Stimulated activated CD4-positive, alpha-beta T cell treated with anti-CD3 and anti-CD28 coated beads, Interleukin-12 subunit alpha, Interleukin-12 subunit beta, amount 100 ng/mL, for 48 hours (primary cell): Measurements from ENCODE around the gene CAMK1.
"Not testable (repeated sequence)": the region's sequence is repeated elsewhere in the genome, so short reads cannot be mapped to it uniquely, and the experiment has no call there.

Experiments
- DNase-seq, 3 donors: peaks; one replicate each; pipeline ENCODE4 v3.0.0-alpha.2; 2020; ENCODE audit warnings: low read depth in 2 of 3, low spot score in 1 of 3

Gene CAMK1

DNA sequence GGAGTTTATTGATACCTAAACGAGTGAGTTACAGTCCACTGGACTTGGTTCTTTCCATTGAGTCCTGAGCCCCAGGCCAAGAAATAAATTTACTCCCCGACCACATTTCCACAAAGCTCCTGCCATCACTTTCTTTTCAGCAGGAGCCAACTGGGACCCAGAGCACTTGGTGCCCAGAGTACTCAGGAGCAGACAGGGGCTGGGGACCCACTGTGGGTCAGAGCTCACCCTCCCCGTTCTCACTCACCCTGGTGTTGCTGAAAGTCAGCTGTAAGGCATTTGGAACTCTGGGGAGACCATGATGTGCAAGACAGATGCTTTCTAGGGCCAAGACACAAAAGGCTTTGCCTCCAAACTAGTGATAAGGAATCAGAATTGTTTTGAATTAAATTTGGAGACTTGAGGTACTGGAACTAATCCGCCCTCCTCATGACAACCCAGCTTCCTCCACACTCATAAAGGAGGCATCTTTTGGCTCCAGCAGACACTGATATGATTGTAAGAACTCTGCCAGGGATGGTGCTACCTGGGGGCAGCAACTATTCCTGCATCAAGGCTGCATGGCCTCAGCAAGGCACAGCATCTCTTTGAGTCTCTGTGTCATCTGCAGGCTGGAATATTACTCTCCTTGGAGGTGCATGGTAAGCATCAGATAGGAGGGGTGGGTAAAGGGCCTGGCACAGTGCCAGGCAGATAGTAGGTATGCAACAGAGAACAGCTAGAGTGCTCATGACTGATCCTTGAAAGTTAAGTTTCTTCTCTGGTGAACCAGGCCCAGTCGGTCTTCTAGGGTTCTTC, 7.3 kb upstream of the CAMK1 start:
- no peak for DNase-seq

DNA sequence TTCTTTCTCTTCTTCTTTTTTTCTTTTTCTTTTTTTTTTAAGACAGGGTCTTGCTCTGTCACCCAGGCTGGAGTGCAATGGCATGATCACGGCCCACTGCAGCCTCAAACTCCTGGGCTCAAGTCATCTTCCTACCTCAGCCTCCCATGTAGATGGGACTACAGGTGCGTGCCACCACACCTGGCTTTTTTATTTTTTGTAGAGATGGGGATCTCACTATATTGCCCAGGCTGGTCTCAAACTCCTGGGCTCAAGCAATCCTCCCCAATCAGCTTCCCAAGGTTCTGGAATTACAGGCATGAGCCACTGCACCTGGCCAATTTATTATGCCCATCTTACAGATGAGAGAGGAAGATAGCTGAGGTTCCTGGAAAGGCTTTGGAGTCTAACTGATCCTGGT, 1.3 kb upstream of the CAMK1 start:
- not testable (repeated sequence) for DNase-seq

GRCh38 chr3:9770276-9770812, 597 bp upstream of the CAMK1 start:
- DNase-seq: no peak

GRCh38 chr3:9769012-9769411, 735 bp downstream of the CAMK1 start:
- DNase-seq: no peak

GRCh38 chr3:9768141-9768775, 1.5 kb downstream of the CAMK1 start:
- DNase-seq: no peak

DNA sequence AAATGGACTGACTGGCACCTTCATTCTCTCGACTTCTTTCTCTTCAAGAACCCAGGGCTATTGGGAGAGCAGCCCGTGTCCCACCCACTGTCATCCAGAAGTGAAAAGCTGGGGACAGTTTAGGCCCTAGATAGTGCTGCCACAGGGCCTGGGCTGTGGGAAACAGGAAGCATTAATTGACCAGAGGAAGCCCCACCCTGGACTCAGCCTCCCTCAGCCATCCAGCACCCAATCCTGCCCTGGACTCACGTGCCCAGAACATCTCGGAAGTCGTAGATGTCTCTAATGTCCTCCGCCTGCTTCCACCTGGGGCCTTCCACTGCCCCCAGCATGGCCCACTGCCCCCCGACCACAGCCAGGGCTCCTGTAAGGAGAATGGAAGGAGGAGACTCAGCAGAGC, 2.3 kb downstream of the CAMK1 start:
- no peak for DNase-seq

DNA sequence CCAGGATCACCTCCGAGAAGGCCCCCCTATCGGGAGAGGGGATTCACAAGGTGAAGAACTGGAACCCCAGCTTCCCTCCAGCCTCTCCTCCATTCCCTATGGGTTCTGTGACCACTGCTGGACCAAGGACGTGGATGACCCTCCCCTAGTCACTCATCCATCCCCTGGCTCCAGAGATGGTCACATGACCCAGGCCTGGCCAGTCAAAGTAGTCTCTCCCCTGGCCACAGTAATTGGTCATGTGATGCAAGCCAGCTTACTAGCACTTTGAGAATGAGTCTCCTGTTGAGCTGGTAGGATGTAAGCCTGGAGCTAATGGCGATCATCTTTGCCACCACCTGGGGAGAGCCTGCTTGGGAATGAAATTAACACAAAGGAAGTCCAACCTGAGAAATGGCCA, 3.9 kb downstream of the CAMK1 start:
- DNase-seq: no peak

GRCh38 chr3:9762871-9763270, 6.9 kb downstream of the CAMK1 start:
- DNase-seq: no peak

GRCh38 chr3:9761919-9762318, 7.8 kb downstream of the CAMK1 start:
- no peak for DNase-seq

GRCh38 chr3:9760779-9761505, 8.8 kb downstream of the CAMK1 start:
- DNase-seq: no peak

GRCh38 chr3:9757427-9757826, 12.3 kb downstream of the CAMK1 start:
- DNase-seq: no peak

GRCh38 chr3:9754678-9755077, 15.1 kb downstream of the CAMK1 start:
- DNase-seq: no peak

- DNase-seq: no peak
These were observed 19.0 kb downstream of the CAMK1 start for GRCh38 chr3:9750556-9751411.

DNA sequence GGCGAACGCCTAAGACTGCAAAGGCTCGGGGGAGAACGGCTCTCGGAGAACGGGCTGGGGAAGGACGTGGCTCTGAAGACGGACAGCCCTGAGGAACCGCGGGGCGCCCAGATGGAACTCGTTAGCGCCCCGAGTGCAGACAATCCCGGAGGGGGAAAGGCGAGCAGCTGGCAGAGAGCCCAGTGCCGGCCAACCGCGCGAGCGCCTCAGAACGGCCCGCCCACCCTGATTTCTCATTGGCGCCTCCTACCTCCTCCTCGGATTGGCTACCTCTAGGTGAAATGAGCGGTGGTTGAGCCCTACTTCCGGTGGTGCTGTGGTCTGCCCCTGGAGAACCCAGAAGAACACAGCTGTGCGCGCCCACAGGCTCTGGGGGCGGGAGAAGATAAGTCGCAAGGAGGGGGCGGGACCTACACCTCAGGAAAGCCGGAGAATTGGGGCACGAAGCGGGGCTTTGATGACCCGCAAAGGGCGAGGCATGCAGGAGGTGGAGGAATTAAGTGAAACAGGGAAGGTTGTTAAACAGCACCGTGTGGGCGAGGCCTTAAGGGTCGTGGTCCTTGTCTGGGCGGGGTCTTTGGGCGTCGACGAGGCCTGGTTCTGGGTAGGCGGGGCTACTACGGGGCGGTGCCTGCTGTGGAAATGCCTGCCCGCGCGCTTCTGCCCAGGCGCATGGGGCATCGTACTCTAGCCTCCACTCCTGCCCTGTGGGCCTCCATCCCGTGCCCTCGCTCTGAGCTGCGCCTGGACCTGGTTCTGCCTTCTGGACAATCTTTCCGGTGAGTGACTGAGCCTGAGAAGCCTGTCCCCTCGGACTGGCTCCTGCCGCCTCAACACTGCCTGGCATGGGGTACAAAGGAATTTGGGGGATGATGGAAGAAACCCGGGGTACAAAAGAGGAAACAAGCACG, 19.8 kb downstream of the CAMK1 start, which contains the start of gene OGG1:
OGG1 (plus strand) TSS at position 308 of the 911 bp plus-strand sequence; CDS start at position 643, 335 bp downstream.
- peak; percentile 92 to 96 (median 94) for DNase-seq

DNA sequence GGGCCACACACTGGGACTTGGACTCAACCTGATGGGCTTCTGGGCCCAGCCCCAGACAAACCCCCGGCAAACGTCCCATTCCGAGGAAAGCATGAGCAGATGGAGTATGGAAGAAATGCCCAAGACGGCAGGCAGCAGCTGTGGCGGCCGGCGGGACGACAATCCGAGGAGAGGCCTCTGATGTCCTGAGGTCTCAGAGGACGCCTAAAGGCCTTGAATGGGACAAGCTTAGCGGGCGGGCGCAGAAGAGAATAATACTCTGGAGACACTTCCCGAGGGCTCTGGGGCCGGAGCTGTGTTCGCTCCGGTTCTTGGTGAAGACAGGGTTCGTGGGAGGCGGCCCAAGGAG, 20.5 kb downstream of the CAMK1 start:
- DNase-seq: no peak

DNA sequence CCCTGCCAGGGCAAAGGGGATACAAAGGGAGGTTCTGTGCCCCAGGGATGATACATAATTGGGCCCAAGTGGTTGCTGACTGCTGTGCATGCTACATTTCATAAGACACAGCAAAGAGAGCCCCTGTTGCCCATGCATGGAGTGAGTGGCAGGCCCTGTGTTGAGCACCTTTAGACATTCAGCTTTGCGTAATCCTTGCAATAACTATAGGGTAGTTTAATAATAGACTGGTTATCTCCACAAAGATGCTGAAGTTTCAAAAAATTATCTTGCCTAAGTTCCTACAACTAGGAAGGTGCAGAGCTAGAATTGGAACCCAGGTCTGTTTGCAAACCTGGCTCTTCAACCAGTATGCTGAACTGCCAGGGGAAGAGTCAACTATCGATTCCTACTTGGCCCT, 21.7 kb downstream of the CAMK1 start:
- DNase-seq: no peak

DNA sequence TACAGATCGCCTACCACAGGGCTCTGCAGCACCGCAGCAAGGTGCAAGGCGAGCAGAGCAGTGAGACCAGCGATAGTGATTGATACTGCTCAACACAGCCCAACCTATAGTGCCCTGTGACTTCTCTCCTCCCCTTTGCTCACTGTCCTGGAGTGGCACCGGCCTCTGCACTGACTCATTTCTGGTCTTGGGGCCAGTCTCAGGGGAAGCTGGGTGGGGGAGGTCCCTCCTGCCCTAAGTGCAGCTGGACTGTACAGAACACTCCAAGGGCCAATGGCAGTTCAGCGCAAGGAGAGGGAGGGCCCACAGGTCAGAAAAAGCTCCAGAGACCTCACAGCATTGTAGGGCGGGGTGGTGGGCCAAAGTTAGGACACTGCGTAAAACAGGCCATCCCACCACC, 22.5 kb downstream of the CAMK1 start:
- DNase-seq: no peak

DNA sequence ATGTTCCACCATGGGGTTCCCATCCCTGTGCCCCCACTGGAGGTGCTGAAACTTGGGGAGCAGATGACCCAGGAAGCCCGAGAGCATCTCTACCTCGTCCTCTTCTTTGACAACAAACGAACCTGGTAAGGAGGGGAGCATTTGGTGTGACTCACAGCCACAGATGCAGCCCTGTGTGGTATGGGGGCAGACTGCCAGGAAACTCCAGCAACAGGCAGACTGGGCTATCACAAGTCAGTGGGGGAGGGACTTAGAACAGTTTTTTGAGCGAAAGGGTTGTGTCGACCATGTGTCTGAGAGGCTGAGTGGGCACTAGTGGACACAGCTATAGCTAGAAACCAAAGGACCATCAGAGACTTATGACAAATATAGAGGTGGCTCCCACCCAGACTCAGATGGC, 23.4 kb downstream of the CAMK1 start:
- DNase-seq: no peak

- DNase-seq: no peak
These were observed 24.2 kb downstream of the CAMK1 start for GRCh38 chr3:9745521-9745920.

DNA sequence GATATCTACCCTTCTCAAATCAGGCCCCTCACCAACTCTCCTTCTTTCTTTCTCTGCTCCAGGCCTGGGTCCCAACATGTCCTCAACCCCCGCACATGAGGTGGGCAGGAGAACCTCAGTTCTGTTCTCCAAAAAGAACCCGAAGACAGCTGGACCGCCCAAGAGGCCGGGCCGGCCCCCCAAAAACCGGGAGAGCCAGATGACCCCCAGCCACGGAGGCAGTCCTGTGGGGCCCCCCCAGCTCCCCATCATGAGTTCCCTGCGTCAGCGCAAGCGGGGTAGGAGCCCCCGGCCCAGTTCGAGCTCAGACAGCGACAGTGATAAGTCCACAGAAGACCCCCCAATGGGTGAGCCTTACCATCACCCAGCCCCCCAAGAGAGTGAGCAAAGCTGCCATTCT, 25.6 kb downstream of the CAMK1 start:
- no peak for DNase-seq
